Activated T-helper 17 cell treated with anti-CD3 and anti-CD28 coated beads, Interleukin-2, amount 50 U/mL, for 72 hours (primary cell): ENCODE results near the gene CLCN5. TPM values are rescaled to one million over a fixed set of nuclear protein-coding genes. Genes with fewer than 3 reads are reported as not detected.
"Not testable (repeated sequence)": the region's sequence is repeated elsewhere in the genome, so short reads cannot be mapped to it uniquely, and the experiment has no call there.

Experiments used
- ATAC-seq: fragments of 150-1000 bp; cut with Tn5 transposase; replicated peaks from 2 replicates; pipeline ENCODE4 v1.10.0; 2021; ENCODE audit warnings: mild to moderate bottlenecking, moderate library complexity
- H3K27ac Mint-ChIP-seq: one replicate; pipeline ENCODE4 v1.8.0; 2022; ENCODE audit warnings: mixed read lengths
- H3K27me3 Mint-ChIP-seq: one replicate; pipeline ENCODE4 v1.8.0; 2022; ENCODE audit warnings: mixed read lengths
- H3K36me3 Mint-ChIP-seq: one replicate; pipeline ENCODE4 v1.8.0; 2022; ENCODE audit warnings: low read depth, mild to moderate bottlenecking, mixed read lengths
- H3K4me1 Mint-ChIP-seq: one replicate; pipeline ENCODE4 v1.8.0; 2022; ENCODE audit warnings: mixed read lengths
- H3K4me3 Mint-ChIP-seq: one replicate; pipeline ENCODE4 v1.8.0; 2022; ENCODE audit warnings: mild to moderate bottlenecking, mixed read lengths
- H3K9me3 Mint-ChIP-seq: one replicate; pipeline ENCODE4 v1.8.0; 2022; ENCODE audit warnings: mixed read lengths
- total RNA-seq, 2 donors: library from RNA; stranded (reverse); gene quantifications; one replicate each; pipeline ENCODE4 v1.2.3, GENCODE V29; 2022

The CLCN5 gene
- total RNA-seq, 2 donors from 2014 or later, result 3.1 to 4.3 TPM

- H3K36me3 Mint-ChIP-seq, result no peaks in the 10 kb centered on the region
- ATAC-seq, result peak; percentile 65
These were observed 76.7 kb downstream of the CLCN5 start for GRCh38 chrX:49999087-49999486.

GRCh38 chrX:50000937-50001542, 78.6 kb downstream of the CLCN5 start:
- no peak for ATAC-seq
- H3K4me1 Mint-ChIP-seq, result no peaks in the 10 kb centered on the region

More at GRCh38 chrX:49999087-49999486, 76.7 kb downstream of the CLCN5 start:
- Mint-ChIP-seq H3K9me3 (no peaks in the 10 kb centered on the region), H3K4me1 (no peaks in the 10 kb centered on the region), H3K27me3 (no peaks in the 10 kb centered on the region), H3K27ac (no peak overlapping the region), H3K4me3 (no peak overlapping the region)

GRCh38 chrX:50002067-50002714, 79.8 kb downstream of the CLCN5 start:
- Mint-ChIP-seq H3K4me3 (no peak overlapping the region), H3K9me3 (no peaks in the 10 kb centered on the region), H3K36me3 (no peaks in the 10 kb centered on the region), H3K27ac (no peak overlapping the region), H3K4me1 (no peaks in the 10 kb centered on the region), H3K27me3 (no peaks in the 10 kb centered on the region)
- no peak for ATAC-seq

More at GRCh38 chrX:50000937-50001542, 78.6 kb downstream of the CLCN5 start:
- Mint-ChIP-seq H3K27me3 (no peaks in the 10 kb centered on the region), H3K36me3 (no peaks in the 10 kb centered on the region), H3K4me3 (no peak overlapping the region), H3K27ac (no peak overlapping the region), H3K9me3 (no peaks in the 10 kb centered on the region)

- no peak for ATAC-seq
- Mint-ChIP-seq H3K9me3 (no peaks in the 10 kb centered on the region), H3K4me1 (no peaks in the 10 kb centered on the region), H3K4me3 (no peak overlapping the region), H3K27ac (no peak overlapping the region), H3K27me3 (no peaks in the 10 kb centered on the region), H3K36me3 (no peaks in the 10 kb centered on the region)
These were observed 81.1 kb downstream of the CLCN5 start for GRCh38 chrX:50003467-50003866.

DNA sequence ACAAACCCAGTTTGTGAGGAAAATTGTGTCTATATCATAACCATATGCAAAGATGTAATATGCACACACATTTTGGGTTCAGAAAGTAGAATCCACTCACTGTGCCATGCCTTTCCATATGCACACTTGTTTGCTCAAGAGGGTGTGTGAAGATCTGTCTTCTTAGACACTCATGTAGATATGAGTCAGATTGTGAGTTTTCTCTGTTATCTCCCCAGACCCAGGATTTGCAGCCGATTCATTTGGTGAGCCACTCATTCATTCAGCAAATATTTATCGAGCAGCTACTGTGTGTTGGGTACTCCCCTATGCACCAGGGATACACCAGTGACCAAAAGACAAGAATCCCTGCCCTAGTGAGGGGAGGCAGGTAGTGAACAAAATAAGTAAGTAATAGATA, 81.5 kb downstream of the CLCN5 start:
- H3K9me3 Mint-ChIP-seq, result no peaks in the 10 kb centered on the region
- H3K27ac Mint-ChIP-seq, result no peak overlapping the region
- H3K4me3 Mint-ChIP-seq, result no peak overlapping the region
- no peak for ATAC-seq
- H3K27me3 Mint-ChIP-seq, result no peaks in the 10 kb centered on the region
- H3K36me3 Mint-ChIP-seq, result no peaks in the 10 kb centered on the region
- no peaks in the 10 kb centered on the region for H3K4me1 Mint-ChIP-seq

GRCh38 chrX:50025591-50025990, 103.2 kb downstream of the CLCN5 start:
- H3K36me3 Mint-ChIP-seq, H3K27ac Mint-ChIP-seq, ATAC-seq, H3K27me3 Mint-ChIP-seq, H3K4me1 Mint-ChIP-seq, H3K4me3 Mint-ChIP-seq, H3K9me3 Mint-ChIP-seq: not testable (repeated sequence)

DNA sequence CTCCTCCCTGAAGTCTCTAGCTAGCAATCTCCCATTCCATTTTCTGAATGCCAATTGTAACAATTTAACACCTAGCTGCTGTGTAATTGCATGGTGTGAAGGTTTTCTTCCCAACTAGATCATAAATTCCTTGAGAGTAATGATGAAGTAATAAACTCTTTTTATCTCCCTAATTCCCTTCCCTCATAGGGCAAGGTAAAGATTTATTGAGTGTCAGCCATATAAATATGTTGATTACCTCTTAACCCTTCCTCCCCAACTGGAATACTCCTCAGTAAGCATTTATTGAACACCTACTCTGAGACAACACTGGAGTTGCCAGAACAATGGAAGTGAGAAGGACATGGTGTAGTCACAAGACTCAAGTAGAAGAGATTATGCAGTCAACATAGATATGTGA, 112.7 kb downstream of the CLCN5 start:
- Mint-ChIP-seq H3K36me3 (no peaks in the 10 kb centered on the region), H3K4me1 (no peaks in the 10 kb centered on the region), H3K27me3 (no peaks in the 10 kb centered on the region), H3K9me3 (peaks cover 4% of the 10 kb centered on the region), H3K4me3 (no peak overlapping the region), H3K27ac (no peak overlapping the region)
- no peak for ATAC-seq

- Mint-ChIP-seq H3K4me3 (no peak overlapping the region), H3K9me3 (peaks cover 4% of the 10 kb centered on the region), H3K4me1 (no peaks in the 10 kb centered on the region), H3K36me3 (no peaks in the 10 kb centered on the region), H3K27me3 (no peaks in the 10 kb centered on the region), H3K27ac (no peak overlapping the region)
- no peak for ATAC-seq
These were observed 114.0 kb downstream of the CLCN5 start for GRCh38 chrX:50036426-50036825.

GRCh38 chrX:50045823-50046222, 123.4 kb downstream of the CLCN5 start:
- Mint-ChIP-seq H3K27ac (no peak overlapping the region), H3K9me3 (no peaks in the 10 kb centered on the region), H3K4me1 (no peaks in the 10 kb centered on the region), H3K36me3 (no peaks in the 10 kb centered on the region), H3K27me3 (no peaks in the 10 kb centered on the region), H3K4me3 (no peak overlapping the region)
- ATAC-seq, result no peak

- Mint-ChIP-seq H3K4me3 (no peak overlapping the region), H3K27ac (no peak overlapping the region), H3K27me3 (no peaks in the 10 kb centered on the region), H3K4me1 (no peaks in the 10 kb centered on the region), H3K36me3 (no peaks in the 10 kb centered on the region), H3K9me3 (no peaks in the 10 kb centered on the region)
- ATAC-seq, result no peak
These were observed 126.8 kb downstream of the CLCN5 start for GRCh38 chrX:50049228-50049627.

GRCh38 chrX:50054147-50054546, 131.8 kb downstream of the CLCN5 start:
- no peak overlapping the region for H3K27ac Mint-ChIP-seq
- no peaks in the 10 kb centered on the region for H3K27me3 Mint-ChIP-seq
- no peak for ATAC-seq
- no peaks in the 10 kb centered on the region for H3K36me3 Mint-ChIP-seq
- no peaks in the 10 kb centered on the region for H3K9me3 Mint-ChIP-seq
- no peak overlapping the region for H3K4me3 Mint-ChIP-seq
- no peaks in the 10 kb centered on the region for H3K4me1 Mint-ChIP-seq

- ATAC-seq, result no peak
- Mint-ChIP-seq H3K36me3 (peaks cover 5% of the 10 kb centered on the region), H3K4me1 (no peaks in the 10 kb centered on the region), H3K9me3 (no peaks in the 10 kb centered on the region), H3K27me3 (no peaks in the 10 kb centered on the region), H3K27ac (no peak overlapping the region), H3K4me3 (no peak overlapping the region)
These were observed 144.0 kb downstream of the CLCN5 start for GRCh38 chrX:50066318-50066937.

GRCh38 chrX:50067435-50068284, 145.3 kb downstream of the CLCN5 start:
- Mint-ChIP-seq H3K27ac (no peak overlapping the region), H3K4me1 (no peaks in the 10 kb centered on the region), H3K4me3 (no peak overlapping the region), H3K9me3 (no peaks in the 10 kb centered on the region), H3K27me3 (no peaks in the 10 kb centered on the region), H3K36me3 (peaks cover 5% of the 10 kb centered on the region)
- ATAC-seq, result no peak

DNA sequence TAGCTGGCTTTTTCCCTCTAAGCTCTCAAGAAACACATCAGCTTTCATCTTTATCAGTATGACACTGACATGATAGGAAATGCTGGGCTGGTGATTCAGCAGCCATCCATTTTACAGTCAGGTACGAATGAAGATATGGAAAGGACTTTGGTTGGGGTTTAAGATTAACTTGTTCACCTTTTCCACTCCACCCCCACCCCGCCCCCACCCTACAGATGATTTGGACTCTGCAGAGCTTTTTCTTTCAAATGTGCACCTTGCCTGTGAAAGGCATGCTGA, 145.8 kb downstream of the CLCN5 start:
- Mint-ChIP-seq H3K4me3 (no peak overlapping the region), H3K36me3 (peaks cover 5% of the 10 kb centered on the region), H3K27me3 (no peaks in the 10 kb centered on the region), H3K27ac (no peak overlapping the region), H3K4me1 (no peaks in the 10 kb centered on the region), H3K9me3 (no peaks in the 10 kb centered on the region)
- no peak for ATAC-seq

DNA sequence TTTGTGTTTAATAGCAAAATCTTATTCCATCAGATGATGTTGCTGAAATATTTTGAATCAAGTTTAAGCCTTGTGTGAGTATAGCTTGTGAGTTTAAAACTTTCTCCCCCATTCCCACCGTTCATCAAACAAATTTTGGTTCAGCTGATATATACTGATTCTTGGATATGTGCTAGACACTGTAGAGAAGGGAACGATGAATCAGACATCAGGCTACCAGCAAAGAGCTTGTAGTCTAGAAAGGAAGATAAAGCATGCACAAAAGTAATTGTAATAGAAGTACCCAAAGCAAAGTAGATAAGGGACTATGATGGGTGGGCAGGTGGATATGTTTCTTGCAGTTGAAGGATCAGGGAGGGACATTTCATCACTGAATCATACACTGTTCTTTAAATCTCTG, 146.5 kb downstream of the CLCN5 start:
- Mint-ChIP-seq H3K4me3 (no peak overlapping the region), H3K36me3 (peaks cover 5% of the 10 kb centered on the region), H3K27me3 (no peaks in the 10 kb centered on the region), H3K4me1 (no peaks in the 10 kb centered on the region), H3K9me3 (no peaks in the 10 kb centered on the region), H3K27ac (no peak overlapping the region)
- ATAC-seq, result no peak
